Activated CD8-positive, alpha-beta T cell treated with anti-CD3 and anti-CD28 coated beads for 36 hours (primary cell): ENCODE results near the gene RSRC1. TPM values are rescaled to one million over a fixed set of nuclear protein-coding genes. Genes with fewer than 3 reads are reported as not detected.

Experiments
- ATAC-seq: fragments of 200-7000 bp; cut with Tn5 transposase; one replicate; pipeline ENCODE4 v1.10.0; 2021; ENCODE audit warnings: mild to moderate bottlenecking, moderate library complexity
- CTCF ChIA-PET: fragments of 350-600 bp; sonication (Branson Sonifier 250); formaldehyde crosslinking; loops from one replicate; lab custom pipeline; 2021; ENCODE audit warnings: antibody characterized with exemption; lab: Charles Lee
- POLR2A ChIA-PET: fragments of 350-600 bp; sonication (Branson Sonifier 250); formaldehyde crosslinking; loops from one replicate; lab custom pipeline; 2021; ENCODE audit warnings: antibody characterized with exemption; lab: Charles Lee
- DNase-seq: peaks from one replicate; pipeline ENCODE4 v3.0.0-alpha.2; 2020
- H3K27ac Mint-ChIP-seq: one replicate; pipeline ENCODE4 v1.8.0; 2021; ENCODE audit warnings: mild to moderate bottlenecking, mixed read lengths
- H3K27me3 Mint-ChIP-seq: one replicate; pipeline ENCODE4 v1.8.0; 2021; ENCODE audit warnings: mixed read lengths
- H3K36me3 Mint-ChIP-seq: one replicate; pipeline ENCODE4 v1.8.0; 2021; ENCODE audit warnings: low read depth, mixed read lengths
- H3K4me1 Mint-ChIP-seq: one replicate; pipeline ENCODE4 v1.8.0; 2021; ENCODE audit warnings: low read depth, mixed read lengths
- H3K4me3 Mint-ChIP-seq: one replicate; pipeline ENCODE4 v1.8.0; 2021; ENCODE audit warnings: mild to moderate bottlenecking, moderate library complexity, mixed read lengths
- H3K9me3 Mint-ChIP-seq: one replicate; pipeline ENCODE4 v1.8.0; 2021; ENCODE audit warnings: mixed read lengths
- intact Hi-C: fragments of 100-400 bp; cut with micrococcal nuclease; formaldehyde crosslinking; loops from one replicate; pipeline ENCODE4 v1.10.0; 2022
- total RNA-seq, 2 experiments: library from RNA; stranded (reverse); gene quantifications; one replicate each; pipeline ENCODE4 v1.2.3, GENCODE V29; 2021
- TF ChIP-seq, protein P1 (sequence below): fragments of 200-600 bp; IDR thresholded peaks from one replicate; pipeline ENCODE4 v1.8.0; 2022; ENCODE audit warnings: antibody characterized with exemption, mild to moderate bottlenecking

Gene RSRC1
- total RNA-seq, 2 experiments from 2014 or later: 37.9 to 44.7 TPM

DNA sequence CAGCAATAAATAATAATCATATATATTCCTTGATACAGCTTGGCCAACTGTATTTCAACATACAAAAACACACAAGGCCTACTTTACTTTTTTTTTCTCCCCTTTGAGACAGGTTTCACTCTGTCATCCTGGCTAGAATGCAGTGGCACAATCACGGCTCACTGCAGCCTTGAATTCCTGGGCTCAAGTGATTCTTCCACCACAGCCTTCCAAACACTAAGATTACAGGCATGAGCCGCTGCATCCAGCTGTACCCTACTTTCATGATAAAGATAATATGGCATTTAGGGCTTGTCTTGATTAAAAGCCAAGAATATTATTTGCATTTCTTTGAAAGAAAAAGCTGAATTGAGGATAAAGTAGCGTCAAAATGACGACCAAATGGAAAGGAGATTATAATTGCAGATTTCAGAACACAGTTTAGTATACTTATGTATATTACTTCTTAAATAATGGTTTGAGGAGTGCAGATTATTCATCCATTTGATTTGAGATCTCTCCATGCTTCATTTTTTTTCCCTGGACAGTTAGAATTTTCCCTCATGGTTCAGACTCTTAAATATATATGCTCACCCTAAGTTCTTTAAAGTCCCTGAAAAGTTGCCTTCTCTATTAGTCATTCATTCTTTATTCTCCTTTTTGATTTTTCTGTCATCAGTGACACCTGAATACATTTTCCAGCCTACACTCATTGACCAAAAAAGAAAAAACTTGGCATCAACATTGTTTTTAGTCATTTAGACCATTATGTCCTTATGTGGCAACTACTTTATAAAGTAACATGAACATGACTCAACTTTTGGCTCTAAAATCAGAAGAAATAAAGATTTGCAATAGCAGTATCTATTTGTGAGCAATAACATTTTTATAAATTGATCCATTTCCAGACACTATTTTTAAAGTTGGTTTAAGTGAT is 412.6 kb downstream of the RSRC1 start:
- Mint-ChIP-seq H3K27me3 (no peaks in the 10 kb centered on the region), H3K4me1 (no peaks in the 10 kb centered on the region), H3K4me3 (no peak overlapping the region), H3K36me3 (peaks cover 1% of the 10 kb centered on the region), H3K27ac (no peak overlapping the region), H3K9me3 (no peaks in the 10 kb centered on the region)
- CTCF ChIA-PET: interaction anchor here (0.7 kb wide), 1 partner anchor 917 kb away, joined by 3 read pairs; no protein-coding TSS in a partner anchor
- TF ChIP-seq, protein P1, sequence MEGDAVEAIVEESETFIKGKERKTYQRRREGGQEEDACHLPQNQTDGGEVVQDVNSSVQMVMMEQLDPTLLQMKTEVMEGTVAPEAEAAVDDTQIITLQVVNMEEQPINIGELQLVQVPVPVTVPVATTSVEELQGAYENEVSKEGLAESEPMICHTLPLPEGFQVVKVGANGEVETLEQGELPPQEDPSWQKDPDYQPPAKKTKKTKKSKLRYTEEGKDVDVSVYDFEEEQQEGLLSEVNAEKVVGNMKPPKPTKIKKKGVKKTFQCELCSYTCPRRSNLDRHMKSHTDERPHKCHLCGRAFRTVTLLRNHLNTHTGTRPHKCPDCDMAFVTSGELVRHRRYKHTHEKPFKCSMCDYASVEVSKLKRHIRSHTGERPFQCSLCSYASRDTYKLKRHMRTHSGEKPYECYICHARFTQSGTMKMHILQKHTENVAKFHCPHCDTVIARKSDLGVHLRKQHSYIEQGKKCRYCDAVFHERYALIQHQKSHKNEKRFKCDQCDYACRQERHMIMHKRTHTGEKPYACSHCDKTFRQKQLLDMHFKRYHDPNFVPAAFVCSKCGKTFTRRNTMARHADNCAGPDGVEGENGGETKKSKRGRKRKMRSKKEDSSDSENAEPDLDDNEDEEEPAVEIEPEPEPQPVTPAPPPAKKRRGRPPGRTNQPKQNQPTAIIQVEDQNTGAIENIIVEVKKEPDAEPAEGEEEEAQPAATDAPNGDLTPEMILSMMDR: no peak
- no peak for DNase-seq
- POLR2A ChIA-PET: no interaction called here
- ATAC-seq: no peak
- intact Hi-C loops: no loop called here

DNA sequence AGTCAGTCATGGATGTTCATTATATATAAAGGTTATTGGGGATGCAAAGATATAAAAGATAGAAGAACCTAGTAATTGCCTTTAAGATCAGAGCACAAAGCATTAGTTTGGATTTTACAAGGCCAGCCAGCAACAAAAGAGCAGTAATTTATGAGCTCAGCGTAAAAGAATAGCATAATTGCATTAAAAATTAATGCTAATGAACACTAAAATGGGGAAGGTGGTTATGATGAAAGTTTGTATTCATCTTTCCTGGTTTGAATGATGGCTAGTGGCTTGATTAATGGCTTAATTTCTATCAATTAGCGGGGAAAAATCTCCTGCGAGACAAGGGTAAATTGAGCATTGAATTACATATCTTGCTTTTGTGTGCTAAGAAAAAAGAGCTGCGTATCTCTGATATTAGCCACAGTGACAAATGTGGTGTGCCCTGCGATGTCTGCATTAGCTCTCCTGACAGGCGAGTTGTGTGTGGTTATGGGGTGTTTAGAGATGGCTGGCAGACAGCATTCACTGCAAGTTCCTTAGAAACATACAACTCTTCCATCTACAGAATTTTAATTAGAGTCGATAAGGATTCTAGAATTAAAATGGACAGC is 418.3 kb downstream of the RSRC1 start:
- H3K27ac Mint-ChIP-seq: no peak overlapping the region
- H3K9me3 Mint-ChIP-seq: no peaks in the 10 kb centered on the region
- ChIA-PET CTCF (interaction anchor here (4.3 kb wide), 1 partner anchor 12 kb away, joined by 29 read pairs; no protein-coding TSS in a partner anchor), POLR2A (no interaction called here)
- H3K4me1 Mint-ChIP-seq: no peaks in the 10 kb centered on the region
- H3K4me3 Mint-ChIP-seq: no peak overlapping the region
- no peak for ATAC-seq
- intact Hi-C loops: no loop called here
- TF ChIP-seq, protein P1: no peak
- no peak for DNase-seq
- H3K36me3 Mint-ChIP-seq: no peaks in the 10 kb centered on the region
- no peaks in the 10 kb centered on the region for H3K27me3 Mint-ChIP-seq

DNA sequence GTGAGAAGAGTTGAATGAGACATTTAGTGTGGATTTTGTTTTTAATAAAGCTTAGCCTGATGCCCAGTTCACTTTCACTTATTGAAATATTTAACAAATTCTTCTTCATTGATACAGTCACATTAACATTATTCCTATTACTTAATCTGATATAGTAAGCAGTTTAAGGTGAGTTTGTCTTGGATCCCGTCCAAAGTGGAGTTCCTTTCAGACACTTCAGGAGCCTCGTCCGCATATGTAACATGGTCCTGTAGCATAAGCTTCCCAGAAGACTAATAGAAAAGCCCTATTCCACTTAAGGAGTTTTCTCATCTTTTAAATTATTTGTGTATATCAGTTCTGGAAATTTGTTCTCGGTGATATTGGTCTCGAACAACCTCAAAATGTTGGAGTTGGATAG is 421.4 kb downstream of the RSRC1 start:
- Mint-ChIP-seq H3K4me3 (no peak overlapping the region), H3K4me1 (no peaks in the 10 kb centered on the region), H3K27me3 (no peaks in the 10 kb centered on the region), H3K36me3 (no peaks in the 10 kb centered on the region), H3K27ac (no peak overlapping the region), H3K9me3 (no peaks in the 10 kb centered on the region)
- ChIA-PET POLR2A (no interaction called here), CTCF (interaction anchor here (0.6 to 4.3 kb wide), 7 partner anchors 8 to 999 kb away, joined by 3 to 29 read pairs (median 3); no protein-coding TSS in a partner anchor)
- TF ChIP-seq, protein P1: no peak
- ATAC-seq (no peak), DNase-seq (no peak)
- intact Hi-C loops: no loop called here

DNA sequence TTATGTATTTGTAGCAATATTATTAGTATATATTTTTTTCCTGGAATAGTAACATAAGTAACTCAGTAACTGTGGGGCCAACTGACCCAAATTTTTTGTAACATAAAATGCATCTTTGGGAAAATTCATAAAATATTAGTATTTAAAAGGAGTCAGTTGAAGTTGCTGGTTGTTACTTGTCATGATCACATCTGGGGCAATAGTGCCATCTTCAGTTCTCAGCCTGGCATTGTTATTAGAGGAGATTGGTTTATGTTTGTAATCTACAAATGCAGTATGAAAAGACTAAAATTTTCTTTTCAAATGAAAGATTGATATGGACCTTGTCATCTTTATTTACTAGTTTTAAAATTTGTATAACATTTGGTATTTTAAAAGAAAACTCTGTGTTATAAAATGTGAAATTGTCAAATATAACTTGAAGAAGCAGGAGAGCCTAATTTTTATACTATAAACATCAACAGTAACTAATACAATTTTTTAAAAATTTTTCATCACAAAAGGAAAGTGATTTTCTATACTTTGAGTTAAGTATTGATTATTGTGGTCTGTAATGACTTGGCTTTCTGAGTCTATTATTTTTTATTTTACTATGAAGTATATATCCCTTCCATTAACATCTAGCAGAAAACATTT is 422.3 kb downstream of the RSRC1 start:
- H3K9me3 Mint-ChIP-seq: no peaks in the 10 kb centered on the region
- no peaks in the 10 kb centered on the region for H3K36me3 Mint-ChIP-seq
- DNase-seq: peak; percentile 6
- no peaks in the 10 kb centered on the region for H3K27me3 Mint-ChIP-seq
- no peak overlapping the region for H3K27ac Mint-ChIP-seq
- TF ChIP-seq, protein P1: peak; percentile 24
- ChIA-PET POLR2A (no interaction called here), CTCF (interaction anchor here (0.8 to 4.3 kb wide), 6 partner anchors 8 to 1000 kb away, joined by 3 to 29 read pairs (median 3); no protein-coding TSS in a partner anchor)
- H3K4me3 Mint-ChIP-seq: no peak overlapping the region
- intact Hi-C loops: no loop called here
- no peaks in the 10 kb centered on the region for H3K4me1 Mint-ChIP-seq
- no peak for ATAC-seq
